Stimulated activated CD4-positive, alpha-beta T cell treated with anti-CD3 and anti-CD28 coated beads, Interleukin-4, amount 100 ng/mL, for 24 hours (primary cell): Measurements from ENCODE around the gene MIOX.
A peak's percentile ranks its signal among the peaks of the same experiment; 100 is the strongest.
"Not testable (repeated sequence)": the region's sequence is repeated elsewhere in the genome, so short reads cannot be mapped to it uniquely, and the experiment has no call there.

ENCODE experiments used
- DNase-seq: peaks from one replicate; pipeline ENCODE4 v3.0.0-alpha.2; 2020

The MIOX gene

GRCh38 chr22:50531546-50531961 is 44.9 kb downstream of the MIOX start:
- DNase-seq: peak; percentile 69

GRCh38 chr22:50531962-50532674 is 45.5 kb downstream of the MIOX start:
- peak; percentile 8 for DNase-seq

- no peak for DNase-seq
Observed at GRCh38 chr22:50532824-50533796, 46.5 kb downstream of the MIOX start.

- DNase-seq: not testable (repeated sequence)
Observed at GRCh38 chr22:50533856-50534711, 47.4 kb downstream of the MIOX start.

GRCh38 chr22:50535113-50535512 is 48.5 kb downstream of the MIOX start:
- DNase-seq: no peak

- no peak for DNase-seq
Observed at GRCh38 chr22:50536226-50536625, 49.6 kb downstream of the MIOX start.

- no peak for DNase-seq
Observed at GRCh38 chr22:50537765-50538164, 51.1 kb downstream of the MIOX start.
